K562 (cell line): ENCODE results near the gene TENT4A. TPM values are rescaled to one million over a fixed set of nuclear protein-coding genes. Genes with fewer than 3 reads are reported as not detected.

ENCODE experiments used
- CHCHD3 ChIP-seq: fragments of 250-450 bp; sonication (Bioruptor Pico); IDR thresholded peaks from 2 replicates; pipeline ENCODE4 v2.1.2; 2022; ENCODE audit warnings: mild to moderate bottlenecking
- ETS1 ChIP-seq: conservative IDR thresholded peaks from 2 replicates; pipeline ENCODE4 v1.6.1; 2011; ENCODE audit warnings: low read depth, mild to moderate bottlenecking, low read length; ENCODE audit not compliant: control insufficient read depth
- HOMEZ ChIP-seq: fragments of 250-450 bp; sonication (Bioruptor Pico); IDR thresholded peaks from 2 replicates; pipeline ENCODE4 v1.4.0; 2020; ENCODE audit warnings: mild to moderate bottlenecking, moderate library complexity
- MYNN ChIP-seq, 2 experiments: sonication (generic); formaldehyde crosslinking in 1 of 2; IDR thresholded peaks; 2 replicates each; pipeline versions ENCODE4 v1.5.0 to v1.6.1; 2016 to 2020; ENCODE audit warnings: antibody characterized with exemption in 1 of 2, missing genetic modification reagents in 1 of 2
- NELFE ChIP-seq: IDR thresholded peaks from 2 replicates; pipeline ENCODE4 v1.6.1; 2011; ENCODE audit warnings: mild to moderate bottlenecking; ENCODE audit not compliant: insufficient read depth, insufficient read length
- POLR2B ChIP-seq: fragments of 450-650 bp; IDR thresholded peaks from 2 replicates; pipeline ENCODE4 v1.6.1; 2018; ENCODE audit warnings: low read depth; ENCODE audit not compliant: partially characterized antibody
- SOX6 ChIP-seq: fragments of 450-650 bp; IDR thresholded peaks from 2 replicates; pipeline ENCODE4 v1.6.1; 2014; ENCODE audit warnings: mild to moderate bottlenecking
- ZBED1 ChIP-seq: IDR thresholded peaks from 2 replicates; pipeline ENCODE4 v1.6.1; 2014
- ZNF133 ChIP-seq: fragments of 250-450 bp; sonication (Bioruptor Pico); IDR thresholded peaks from 2 replicates; pipeline ENCODE4 v1.4.0; 2020; ENCODE audit warnings: mild to moderate bottlenecking
- ZNF253 ChIP-seq: fragments of 250-450 bp; sonication (Bioruptor Pico); conservative IDR thresholded peaks from 2 replicates; pipeline ENCODE4 v1.6.1; 2021; ENCODE audit warnings: mild to moderate bottlenecking
- ZNF408 ChIP-seq: fragments of 250-450 bp; sonication (Bioruptor Pico); IDR thresholded peaks from 2 replicates; pipeline ENCODE4 v1.4.0; 2020; ENCODE audit warnings: low read depth, mild to moderate bottlenecking, moderate library complexity
- polyA plus RNA-seq, 8 experiments: library from polyadenylated mRNA; depleted of rRNA in 4 of 8; stranded (reverse) in 5 of 8; unstranded in 3 of 8; fragments of >200 nt; fragmentation: Nextera tagmentation in 2 of 8; fragmentation: Illumina TruSeq in 1 of 8; extraction: Ambion mirVana in 2 of 8; extraction: Trizol in 1 of 8; gene quantifications; 2 replicates each; pipeline versions ENCODE4 v1.2.1 to v1.2.3, GENCODE V29; 2011 to 2014; ENCODE audit warnings: inconsistent platforms in 1 of 8, missing spikeins in 1 of 8
- total RNA-seq, 7 experiments: library from RNA; depleted of rRNA in 6 of 7; stranded (reverse); fragments of >200 nt in 6 of 7; fragmentation: Illumina TruSeq in 2 of 7; extraction: Trizol in 2 of 7; gene quantifications; 2 replicates each; pipeline versions ENCODE4 v1.2.1 to v1.2.3, GENCODE V29; 2011 to 2021; ENCODE audit warnings: low replicate concordance in 1 of 7

Gene TENT4A
- total and polyA plus RNA-seq, 9 of the 15 experiments (the other 6 are each of a cell fraction or from before 2014, with no cell fraction given), result 1.3 to 27.3 (median 13.0) TPM

- TF ChIP-seq ZNF133 (CRISPR knock-in tag) (no peak), MYNN (IDR thresholded peaks at IDR 0.05) (no peak), MYNN (CRISPR knock-in tag; IDR thresholded peaks at IDR 0.05) (no peak), SOX6 (no peak), HOMEZ (CRISPR knock-in tag) (no peak), ZBED1 (no peak), ZNF408 (no peak), POLR2B (no peak), ZNF253 (CRISPR knock-in tag) (no peak), NELFE (no peak), CHCHD3 (CRISPR knock-in tag) (no peak), ETS1 (no peak)
These were observed 92.6 kb downstream of the TENT4A start (continued) for GRCh38 chr5:6805841-6806240.

Other genes with a start within 250 kb of the TENT4A start
- gene NSUN2, start 80.4 kb upstream of the TENT4A start, total RNA-seq (2014; rRNA removed), result 138 and 161 TPM in 2 replicates
- gene NSUN2, start 80.4 kb upstream of the TENT4A start, total RNA-seq (2014; rRNA removed; fragmentation: Illumina TruSeq; extraction: Trizol), result 127 and 137 TPM in 2 replicates
- gene NSUN2, start 80.4 kb upstream of the TENT4A start, total RNA-seq (2015; rRNA removed; fragmentation: Illumina TruSeq; extraction: Trizol), result 122 and 124 TPM in 2 replicates
- gene NSUN2, start 80.4 kb upstream of the TENT4A start, total RNA-seq (2021), result 138 and 160 TPM in 2 replicates
- gene NSUN2, start 80.4 kb upstream of the TENT4A start, polyA plus RNA-seq (2011; rRNA removed), result 97.8 and 118 TPM in 2 replicates
- gene NSUN2, start 80.4 kb upstream of the TENT4A start, polyA plus RNA-seq (2014; fragmentation: Illumina TruSeq; extraction: Trizol), result 158 and 167 TPM in 2 replicates
- gene NSUN2, start 80.4 kb upstream of the TENT4A start, polyA plus RNA-seq (2014; fragmentation: Nextera tagmentation; extraction: Ambion mirVana), result 10 to 100 TPM in 1 of 2 experiments, 1 to 10 TPM in 1; 9.2 to 13.6 TPM
- 153 and 156 TPM in 2 replicates for gene NSUN2, start 80.4 kb upstream of the TENT4A start, polyA plus RNA-seq (2014; rRNA removed)
- gene SRD5A1, start 80.0 kb upstream of the TENT4A start, total RNA-seq (2014; rRNA removed), result 14.4 and 21.2 TPM in 2 replicates
- 6.7 and 9.7 TPM in 2 replicates for gene SRD5A1, start 80.0 kb upstream of the TENT4A start, total RNA-seq (2014; rRNA removed; fragmentation: Illumina TruSeq; extraction: Trizol)
- 5.0 TPM in 2 replicates for gene SRD5A1, start 80.0 kb upstream of the TENT4A start, total RNA-seq (2015; rRNA removed; fragmentation: Illumina TruSeq; extraction: Trizol)
- gene SRD5A1, start 80.0 kb upstream of the TENT4A start, total RNA-seq (2021), result 22.1 and 22.2 TPM in 2 replicates
- gene SRD5A1, start 80.0 kb upstream of the TENT4A start, polyA plus RNA-seq (2011; rRNA removed), result 20.0 and 22.6 TPM in 2 replicates
- 7.2 and 8.1 TPM in 2 replicates for gene SRD5A1, start 80.0 kb upstream of the TENT4A start, polyA plus RNA-seq (2014; fragmentation: Illumina TruSeq; extraction: Trizol)
- 1 to 10 TPM; 1.3 to 1.8 TPM for gene SRD5A1, start 80.0 kb upstream of the TENT4A start, polyA plus RNA-seq (2014; fragmentation: Nextera tagmentation; extraction: Ambion mirVana)
- gene SRD5A1, start 80.0 kb upstream of the TENT4A start, polyA plus RNA-seq (2014; rRNA removed), result 13.7 and 19.0 TPM in 2 replicates